Amniotic epithelial cell (primary cell): ENCODE measurements around the gene TBR1.
A peak's percentile ranks its signal among the peaks of the same experiment; 100 is the strongest.

ENCODE experiments used
- DNase-seq: peaks from one replicate; pipeline ENCODE4 v3.0.0-alpha.2; 2010; ENCODE audit warnings: low read depth

Gene TBR1

GRCh38 chr2:161415034-161415986 is 787 bp upstream of the TBR1 start:
- no peak for DNase-seq

- no peak for DNase-seq
These were observed 776 bp downstream of the TBR1 start for GRCh38 chr2:161416708-161417437.

- no peak for DNase-seq
These were observed 1.6 kb downstream of the TBR1 start for GRCh38 chr2:161417438-161418274.

GRCh38 chr2:161418275-161418714 is 2.2 kb downstream of the TBR1 start:
- DNase-seq, result no peak

GRCh38 chr2:161418715-161419637 is 2.9 kb downstream of the TBR1 start:
- DNase-seq, result no peak

- no peak for DNase-seq
These were observed 3.6 kb downstream of the TBR1 start for GRCh38 chr2:161419638-161420190.

- DNase-seq, result no peak
These were observed 4.4 kb downstream of the TBR1 start for GRCh38 chr2:161420406-161421074.

GRCh38 chr2:161421686-161422085 is 5.6 kb downstream of the TBR1 start:
- no peak for DNase-seq

GRCh38 chr2:161422816-161423403 is 6.8 kb downstream of the TBR1 start:
- no peak for DNase-seq

GRCh38 chr2:161423421-161424393 is 7.6 kb downstream of the TBR1 start:
- no peak for DNase-seq

GRCh38 chr2:161424394-161424769 is 8.3 kb downstream of the TBR1 start:
- no peak for DNase-seq

- DNase-seq, result no peak
These were observed 9.0 kb downstream of the TBR1 start for GRCh38 chr2:161424891-161425727.

- DNase-seq, result no peak
These were observed 9.8 kb downstream of the TBR1 start for GRCh38 chr2:161425728-161426454.

- no peak for DNase-seq
These were observed 10.4 kb downstream of the TBR1 start for GRCh38 chr2:161426455-161426921.

GRCh38 chr2:161426922-161427663 is 11.0 kb downstream of the TBR1 start:
- peak; percentile 26 for DNase-seq
